GM12878 (cell line): ENCODE results near the gene PDIA5. TPM values are rescaled to one million over a fixed set of nuclear protein-coding genes. Genes with fewer than 3 reads are reported as not detected.

Experiments used
- ATAC-seq: fragments of 200-7000 bp; cut with Tn5 transposase; 3 replicates; pipeline ENCODE4 v1.9.1; 2020; ENCODE audit warnings: mild to moderate bottlenecking, moderate library complexity
- BruUV-seq: library from RNA; stranded (reverse); fragments of 400-500 nt; replicated peaks from 2 replicates; lab custom pipeline; 2021; lab: Mats Ljungman, UMichigan
- CTCF ChIA-PET: fragments of 300-600 bp; sonication (Branson Sonifier 250); formaldehyde crosslinking; extraction: SDS; loops from one replicate; lab custom pipeline; 2021; ENCODE audit warnings: inconsistent platforms; lab: Yijun Ruan, JAX
- POLR2A ChIA-PET: fragments of 350-600 bp; formaldehyde crosslinking; extraction: SDS; loops from one replicate; lab custom pipeline; 2021; ENCODE audit warnings: inconsistent platforms; lab: Charles Lee
- RAD21 ChIA-PET: fragments of 300-600 bp; sonication (Branson Sonifier 250); formaldehyde crosslinking; loops from one replicate; lab custom pipeline; 2023; ENCODE audit warnings: antibody characterized with exemption; ENCODE audit not compliant: unreplicated experiment; lab: Charles Lee
- SMC1A ChIA-PET: fragments of 300-600 bp; sonication (Branson Sonifier 250); formaldehyde crosslinking; loops from one replicate; lab custom pipeline; 2023; ENCODE audit not compliant: unreplicated experiment, uncharacterized antibody; lab: Charles Lee
- DNase-seq: peaks from one replicate; pipeline ENCODE4 v3.0.0-alpha.2; 2011; ENCODE audit warnings: low read depth, low spot score
- FAIRE-seq: peaks from 3 replicates; lab custom pipeline; 2011; peaks lifted over from hg19 to GRCh38; lab: Jason Lieb, UNC
- H2AFZ ChIP-seq: 2 replicates; pipeline ENCODE4 v1.6.0; 2011; ENCODE audit warnings: low read depth, low read length, control low read depth; ENCODE audit not compliant: control insufficient read depth
- H3K27ac ChIP-seq: 2 replicates; pipeline ENCODE4 v1.5.1; 2011; ENCODE audit warnings: control low read depth; ENCODE audit not compliant: control insufficient read depth, insufficient read depth
- H3K27me3 ChIP-seq, 2 experiments: replicated peaks in 1 of 2; 2 replicates each; pipeline versions ENCODE4 v1.6.0 to v1.6.1; 2011; ENCODE audit warnings: low read length in 1 of 2; ENCODE audit not compliant: control insufficient read depth in 2 of 2, insufficient read depth in 2 of 2
- H3K36me3 ChIP-seq, 2 experiments: 2 replicates each; pipeline ENCODE4 v1.5.1; 2011; ENCODE audit warnings: low read length in 1 of 2; ENCODE audit not compliant: control insufficient read depth in 2 of 2, insufficient read depth in 2 of 2
- H3K4me1 ChIP-seq: 2 replicates; pipeline ENCODE4 v1.6.1; 2011; ENCODE audit warnings: mild to moderate bottlenecking, low read length, moderate library complexity, mixed read lengths; ENCODE audit not compliant: control insufficient read depth, insufficient read depth
- H3K4me2 ChIP-seq: 2 replicates; pipeline ENCODE4 v1.6.0; 2011; ENCODE audit warnings: control low read depth; ENCODE audit not compliant: control insufficient read depth, insufficient read depth
- H3K4me3 ChIP-seq: fragments of 200-600 bp; sonication (generic); 2 replicates; pipeline ENCODE4 v1.5.1; 2016
- H3K79me2 ChIP-seq: 2 replicates; pipeline ENCODE4 v1.6.0; 2011; ENCODE audit warnings: low read length; ENCODE audit not compliant: control insufficient read depth, insufficient read depth
- H3K9ac ChIP-seq: 2 replicates; pipeline ENCODE4 v1.8.0; 2011; ENCODE audit warnings: low read length, control low read depth, mixed read lengths; ENCODE audit not compliant: control insufficient read depth, insufficient read depth
- H3K9me3 ChIP-seq: replicated peaks from 3 replicates; pipeline ENCODE4 v1.5.1; 2011; ENCODE audit warnings: mild to moderate bottlenecking, low read length; ENCODE audit not compliant: control insufficient read depth, insufficient read depth
- H4K20me1 ChIP-seq: 2 replicates; pipeline ENCODE4 v1.6.0; 2011; ENCODE audit not compliant: control insufficient read depth, insufficient read depth
- BHLHE40 ChIP-seq, 2 experiments: fragments of 450-650 bp in 1 of 2; IDR thresholded peaks; 2 replicates each; pipeline ENCODE4 v1.6.1; 2011 to 2017; ENCODE audit warnings: low read depth in 2 of 2, borderline replicate concordance in 1 of 2, improper control_type of control experiment in 1 of 2, low read length in 1 of 2, mild to moderate bottlenecking in 1 of 2
- CBFB ChIP-seq: IDR thresholded peaks from 2 replicates; pipeline ENCODE4 v1.6.1; 2016; ENCODE audit warnings: antibody characterized with exemption, low read depth
- CBX3 ChIP-seq: fragments of 200-600 bp; sonication (generic); IDR thresholded peaks from 2 replicates; pipeline ENCODE4 v1.6.1; 2016; ENCODE audit warnings: low read depth, borderline replicate concordance
- CUX1 ChIP-seq: IDR thresholded peaks from 2 replicates; pipeline ENCODE4 v1.6.1; 2012; ENCODE audit warnings: improper control_type of control experiment, low read depth, low read length; ENCODE audit not compliant: insufficient replicate concordance
- MEF2B ChIP-seq: fragments of 450-650 bp; IDR thresholded peaks from 2 replicates; pipeline ENCODE4 v1.6.1; 2018; ENCODE audit warnings: mild to moderate bottlenecking, moderate library complexity; ENCODE audit not compliant: partially characterized antibody, poor library complexity, severe bottlenecking
- MLLT1 ChIP-seq: fragments of 450-650 bp; IDR thresholded peaks from 2 replicates; pipeline ENCODE4 v1.6.1; 2016; ENCODE audit warnings: mild to moderate bottlenecking
- MYB ChIP-seq: fragments of 150-350 bp; IDR thresholded peaks from 2 replicates; pipeline ENCODE4 v1.6.1; 2014; ENCODE audit warnings: mild to moderate bottlenecking, low read depth, low read length, borderline replicate concordance
- NR2C1 ChIP-seq: fragments of 450-650 bp; IDR thresholded peaks from 2 replicates; pipeline ENCODE4 v1.6.1; 2017; ENCODE audit warnings: antibody characterized with exemption, mild to moderate bottlenecking, moderate library complexity
- RCOR1 ChIP-seq: conservative IDR thresholded peaks from 2 replicates; pipeline ENCODE4 v1.6.1; 2012; ENCODE audit warnings: low read depth, low read length, improper control_type of control experiment
- RFX5 ChIP-seq: IDR thresholded peaks from 2 replicates; pipeline ENCODE4 v1.6.1; 2011; ENCODE audit warnings: low read depth, low read length, improper control_type of control experiment
- SIN3A ChIP-seq: IDR thresholded peaks from 2 replicates; pipeline ENCODE4 v1.6.1; 2012; ENCODE audit warnings: low read depth, low read length, improper control_type of control experiment
- TBL1XR1 ChIP-seq: IDR thresholded peaks from 2 replicates; pipeline ENCODE4 v1.6.1; 2012; ENCODE audit warnings: low read depth, low read length, improper control_type of control experiment
- YBX1 ChIP-seq: fragments of 450-650 bp; IDR thresholded peaks from 2 replicates; pipeline ENCODE4 v1.6.1; 2016; ENCODE audit warnings: antibody characterized with exemption
- ZNF687 ChIP-seq: fragments of 450-650 bp; IDR thresholded peaks from 2 replicates; pipeline ENCODE4 v1.6.1; 2017; ENCODE audit warnings: mild to moderate bottlenecking, moderate library complexity
- WGBS: methylation state at CpG from one replicate; pipeline ENCODE4 v1.1.6; 2016; ENCODE audit warnings: low lambda C conversion rate; ENCODE audit not compliant: insufficient replicate concordance, insufficient coverage; ENCODE audit errors: missing lambda C conversion rate; 5-methylcytosine and 5-hydroxymethylcytosine counted together
- in situ Hi-C: fragments of 300-500 bp; cut with MboI; formaldehyde crosslinking; loops from 9 replicates; pipeline ENCODE4 v1.14.3; 2018; ENCODE audit warnings: mixed read lengths
- intact Hi-C: fragments of 100-400 bp; cut with micrococcal nuclease; formaldehyde crosslinking; loops from one replicate; pipeline ENCODE4 v1.14.2; 2022; ENCODE audit not compliant: unreplicated experiment
- polyA plus RNA-seq, 11 experiments: library from polyadenylated mRNA; depleted of rRNA in 4 of 11; unstranded in 6 of 11; stranded (reverse) in 5 of 11; fragments of >200 nt; fragmentation: Nextera tagmentation in 4 of 11; fragmentation: Illumina TruSeq in 1 of 11; extraction: Ambion mirVana in 4 of 11; extraction: Trizol in 1 of 11; gene quantifications; 1 replicate in 1 of 11; 2 replicates in 10 of 11; pipeline versions ENCODE4 v1.2.1 to v1.2.3, GENCODE V29; 2011 to 2016; ENCODE audit warnings: inconsistent platforms in 2 of 11, missing spikeins in 2 of 11, low read depth in 1 of 11
- total RNA-seq, 4 experiments: library from RNA; depleted of rRNA in 3 of 4; stranded (reverse); fragments of >200 nt in 3 of 4; fragmentation: Illumina TruSeq in 1 of 4; extraction: Trizol in 1 of 4; gene quantifications; 2 replicates each; pipeline versions ENCODE4 v1.2.1 to v1.2.3, GENCODE V29; 2013 to 2021

The PDIA5 gene
- total and polyA plus RNA-seq, 10 of the 15 experiments (the other 5 are each of a cell fraction or from before 2014, with no cell fraction given) = 4.1 to 24.8 (median 19.2) TPM

GRCh38 chr3:123054109-123054778, 12.6 kb upstream of the PDIA5 start:
- ChIA-PET CTCF (no interaction called here), SMC1A (no interaction called here), POLR2A (no interaction called here), RAD21 (no interaction called here)
- H2AFZ ChIP-seq = no peak overlapping the region
- FAIRE-seq = no peak
- no peak overlapping the region for H3K27ac ChIP-seq
- 54% methylated on average over 5 of the region's 5 CpGs for WGBS
- no peak for ATAC-seq
- in situ Hi-C loops (no loop called here), intact Hi-C loops (no loop called here)
- peaks cover 2 to 3% of the 10 kb centered on the region in 2 experiments; a peak in 2 of 4 replicates for H3K27me3 ChIP-seq
- no TSS peak for BruUV-seq
- no peaks in the 10 kb centered on the region for H4K20me1 ChIP-seq
- DNase-seq = no peak
- H3K79me2 ChIP-seq = no peaks in the 10 kb centered on the region
- H3K36me3 ChIP-seq = no peaks in the 10 kb centered on the region
- H3K4me3 ChIP-seq = no peak overlapping the region
- H3K9ac ChIP-seq = no peak overlapping the region
- H3K4me2 ChIP-seq = no peak overlapping the region
- no peaks in the 10 kb centered on the region for H3K4me1 ChIP-seq
- no peaks in the 10 kb centered on the region for H3K9me3 ChIP-seq
- TF ChIP-seq TBL1XR1 = no peak
- no peak for TF ChIP-seq RCOR1
- no peak for TF ChIP-seq YBX1
- TF ChIP-seq RFX5 = no peak
- no peak for TF ChIP-seq BHLHE40 (IDR thresholded peaks at IDR 0.05; ENCODE audit: borderline replicate concordance in 1 of 2, low read depth in 2 of 2, low read length in 1 of 2)
- TF ChIP-seq NR2C1 = no peak
- no peak for TF ChIP-seq MEF2B
- TF ChIP-seq ZNF687 = no peak
- TF ChIP-seq SIN3A = no peak
- TF ChIP-seq CBFB = no peak
- no peak for TF ChIP-seq MLLT1
- TF ChIP-seq CUX1 = no peak
- TF ChIP-seq MYB = no peak
- no peak for TF ChIP-seq CBX3
